Measurements from ENCODE around the gene TEX13B.

The TEX13B gene

GRCh38 chrX:107982356-107982755 is at the start of gene TEX13B:
TEX13B (minus strand) TSS chrX:107982370; CDS start chrX:107982127, 243 bp downstream.
- TF ChIP-seq FOXP2 (optimal IDR thresholded peaks at IDR 0.05; ENCODE audit: control extremely low read depth, extremely low read length, insufficient read depth) (no peak), POLR2AphosphoS5 (IDR thresholded peaks at IDR 0.05; ENCODE audit: borderline replicate concordance, low read depth, low read length) (no peak), EZH2 (IDR thresholded peaks at IDR 0.05) (no peak)
- DNase-seq (ENCODE audit: low read depth, low spot score) = no peak
- Histone ChIP-seq H3K27ac (no peak within 1 kb of the TSS), H3K9ac (ENCODE audit: insufficient read length) (no peak within 1 kb of the TSS), H3K4me3 (no peak within 1 kb of the TSS), H3K9me3 (ENCODE audit: low read depth, low read length) (no peaks in the 10 kb centered on the region), H3K36me3 (ENCODE audit: insufficient read depth, low read length) (no peaks in the 10 kb centered on the region)

- no peaks in the 10 kb centered on the region for H3K9me3 ChIP-seq (ENCODE audit: low read depth, low read length)
- H3K9ac ChIP-seq (ENCODE audit: insufficient read length) = no peak overlapping the region
- DNase-seq (ENCODE audit: low read depth, low spot score) = no peak
- no peak for TF ChIP-seq EZH2 (IDR thresholded peaks at IDR 0.05)
- TF ChIP-seq POLR2AphosphoS5 (IDR thresholded peaks at IDR 0.05; ENCODE audit: borderline replicate concordance, low read depth, low read length) = no peak
- no peak for TF ChIP-seq FOXP2 (optimal IDR thresholded peaks at IDR 0.05; ENCODE audit: control extremely low read depth, extremely low read length, insufficient read depth)
- H3K36me3 ChIP-seq (ENCODE audit: insufficient read depth, low read length) = no peaks in the 10 kb centered on the region
- no peak overlapping the region for H3K4me3 ChIP-seq
- H3K27ac ChIP-seq = no peak overlapping the region
Measured at GRCh38 chrX:108029928-108030711, 48.0 kb upstream of the TEX13B start.

- no peak for TF ChIP-seq POLR2AphosphoS5 (IDR thresholded peaks at IDR 0.05; ENCODE audit: borderline replicate concordance, low read depth, low read length)
- TF ChIP-seq EZH2 (IDR thresholded peaks at IDR 0.05) = no peak
- no peak for TF ChIP-seq FOXP2 (optimal IDR thresholded peaks at IDR 0.05; ENCODE audit: control extremely low read depth, extremely low read length, insufficient read depth)
- DNase-seq (ENCODE audit: low read depth, low spot score) = no peak
- H3K9ac ChIP-seq (ENCODE audit: insufficient read length) = no peak overlapping the region
- no peak overlapping the region for H3K4me3 ChIP-seq
- no peak overlapping the region for H3K27ac ChIP-seq
- no peaks in the 10 kb centered on the region for H3K36me3 ChIP-seq (ENCODE audit: insufficient read depth, low read length)
- H3K9me3 ChIP-seq (ENCODE audit: low read depth, low read length) = no peaks in the 10 kb centered on the region
Measured at GRCh38 chrX:108028854-108029253, 46.7 kb upstream of the TEX13B start.

- DNase-seq (ENCODE audit: low read depth, low spot score) = no peak
- Histone ChIP-seq H3K27ac (no peak overlapping the region), H3K4me3 (no peak overlapping the region), H3K36me3 (ENCODE audit: insufficient read depth, low read length) (no peaks in the 10 kb centered on the region), H3K9me3 (ENCODE audit: low read depth, low read length) (no peaks in the 10 kb centered on the region), H3K9ac (ENCODE audit: insufficient read length) (no peak overlapping the region)
- no peak for TF ChIP-seq EZH2 (IDR thresholded peaks at IDR 0.05)
- TF ChIP-seq POLR2AphosphoS5 (IDR thresholded peaks at IDR 0.05; ENCODE audit: borderline replicate concordance, low read depth, low read length) = no peak
- TF ChIP-seq FOXP2 (optimal IDR thresholded peaks at IDR 0.05; ENCODE audit: control extremely low read depth, extremely low read length, insufficient read depth) = no peak
Measured at GRCh38 chrX:108025954-108026600, 43.9 kb upstream of the TEX13B start.

GRCh38 chrX:108025376-108025775 is 43.2 kb upstream of the TEX13B start:
- DNase-seq (ENCODE audit: low read depth, low spot score) = no peak
- no peak for TF ChIP-seq POLR2AphosphoS5 (IDR thresholded peaks at IDR 0.05; ENCODE audit: borderline replicate concordance, low read depth, low read length)
- TF ChIP-seq EZH2 (IDR thresholded peaks at IDR 0.05) = no peak
- TF ChIP-seq FOXP2 (optimal IDR thresholded peaks at IDR 0.05; ENCODE audit: control extremely low read depth, extremely low read length, insufficient read depth) = no peak
- H3K36me3 ChIP-seq (ENCODE audit: insufficient read depth, low read length) = no peaks in the 10 kb centered on the region
- H3K4me3 ChIP-seq = no peak overlapping the region
- no peaks in the 10 kb centered on the region for H3K9me3 ChIP-seq (ENCODE audit: low read depth, low read length)
- H3K9ac ChIP-seq (ENCODE audit: insufficient read length) = no peak overlapping the region
- no peak overlapping the region for H3K27ac ChIP-seq

- DNase-seq (ENCODE audit: low read depth, low spot score) = no peak
- TF ChIP-seq POLR2AphosphoS5 (IDR thresholded peaks at IDR 0.05; ENCODE audit: borderline replicate concordance, low read depth, low read length) (no peak), EZH2 (IDR thresholded peaks at IDR 0.05) (no peak), FOXP2 (optimal IDR thresholded peaks at IDR 0.05; ENCODE audit: control extremely low read depth, extremely low read length, insufficient read depth) (no peak)
- Histone ChIP-seq H3K36me3 (ENCODE audit: insufficient read depth, low read length) (no peaks in the 10 kb centered on the region), H3K4me3 (no peak overlapping the region), H3K9ac (ENCODE audit: insufficient read length) (no peak overlapping the region), H3K27ac (no peak overlapping the region), H3K9me3 (ENCODE audit: low read depth, low read length) (no peaks in the 10 kb centered on the region)
Measured at GRCh38 chrX:108022491-108023089, 40.4 kb upstream of the TEX13B start.

GRCh38 chrX:108020631-108021030 is 38.5 kb upstream of the TEX13B start:
- TF ChIP-seq EZH2 (IDR thresholded peaks at IDR 0.05) (no peak), FOXP2 (optimal IDR thresholded peaks at IDR 0.05; ENCODE audit: control extremely low read depth, extremely low read length, insufficient read depth) (no peak), POLR2AphosphoS5 (IDR thresholded peaks at IDR 0.05; ENCODE audit: borderline replicate concordance, low read depth, low read length) (no peak)
- H3K9me3 ChIP-seq (ENCODE audit: low read depth, low read length) = no peaks in the 10 kb centered on the region
- no peak overlapping the region for H3K9ac ChIP-seq (ENCODE audit: insufficient read length)
- H3K4me3 ChIP-seq = no peak overlapping the region
- no peak overlapping the region for H3K27ac ChIP-seq
- no peak for DNase-seq (ENCODE audit: low read depth, low spot score)
- no peaks in the 10 kb centered on the region for H3K36me3 ChIP-seq (ENCODE audit: insufficient read depth, low read length)

- Histone ChIP-seq H3K27ac (no peak overlapping the region), H3K36me3 (ENCODE audit: insufficient read depth, low read length) (no peaks in the 10 kb centered on the region), H3K9ac (ENCODE audit: insufficient read length) (no peak overlapping the region), H3K4me3 (no peak overlapping the region), H3K9me3 (ENCODE audit: low read depth, low read length) (no peaks in the 10 kb centered on the region)
- TF ChIP-seq FOXP2 (optimal IDR thresholded peaks at IDR 0.05; ENCODE audit: control extremely low read depth, extremely low read length, insufficient read depth) = no peak
- no peak for TF ChIP-seq POLR2AphosphoS5 (IDR thresholded peaks at IDR 0.05; ENCODE audit: borderline replicate concordance, low read depth, low read length)
- TF ChIP-seq EZH2 (IDR thresholded peaks at IDR 0.05) = no peak
- DNase-seq (ENCODE audit: low read depth, low spot score) = no peak
Measured at GRCh38 chrX:108019382-108019875, 37.3 kb upstream of the TEX13B start.
